GM21529 (cell line): Measurements from ENCODE around the gene CKS1B.

Source experiments
- ATAC-seq: cut with Tn5 transposase; IDR thresholded peaks from one replicate; pipeline ENCODE4 v1.9.1; 2021; ENCODE audit not compliant: unreplicated experiment

CKS1B gene

DNA sequence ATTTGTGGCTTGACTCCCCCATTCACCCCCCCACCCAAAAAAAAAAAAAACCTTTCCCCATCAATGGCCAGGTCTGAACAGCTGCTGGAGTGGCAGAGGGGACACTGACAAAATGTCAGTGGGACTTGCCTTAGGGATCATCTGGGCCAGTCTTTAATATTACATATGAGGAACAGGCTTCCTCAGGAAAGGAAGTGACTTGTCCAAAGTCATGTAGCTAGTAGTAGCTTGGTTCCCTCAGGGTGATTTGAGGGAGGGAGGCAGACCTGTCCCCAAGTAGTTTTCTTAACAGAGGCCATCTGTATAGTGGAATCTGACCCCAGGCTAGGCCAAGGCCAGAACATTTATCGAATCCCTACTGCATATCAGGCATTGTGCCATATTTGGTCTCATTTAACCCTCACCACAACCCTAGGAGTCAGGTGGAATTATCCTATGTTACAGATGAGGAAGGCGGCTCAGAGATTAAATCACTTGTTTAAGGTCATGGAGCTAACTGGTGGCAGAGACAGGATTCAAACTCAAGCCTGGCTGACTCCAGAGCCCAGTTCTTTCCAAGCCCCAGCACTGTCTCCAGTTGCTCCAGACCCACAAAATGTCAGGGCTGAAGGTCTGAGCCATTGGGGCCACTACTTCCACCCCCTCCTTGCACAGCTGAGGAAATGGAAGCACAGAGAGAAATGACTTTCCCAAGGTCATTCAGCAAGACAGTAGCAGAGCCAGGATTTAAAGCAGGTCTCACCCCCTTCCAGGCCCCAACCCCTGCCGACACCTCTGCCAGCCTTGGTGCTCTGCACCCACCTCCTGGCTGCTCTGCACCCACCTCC lies 38.5 kb downstream of the CKS1B start:
- no peak for ATAC-seq

DNA sequence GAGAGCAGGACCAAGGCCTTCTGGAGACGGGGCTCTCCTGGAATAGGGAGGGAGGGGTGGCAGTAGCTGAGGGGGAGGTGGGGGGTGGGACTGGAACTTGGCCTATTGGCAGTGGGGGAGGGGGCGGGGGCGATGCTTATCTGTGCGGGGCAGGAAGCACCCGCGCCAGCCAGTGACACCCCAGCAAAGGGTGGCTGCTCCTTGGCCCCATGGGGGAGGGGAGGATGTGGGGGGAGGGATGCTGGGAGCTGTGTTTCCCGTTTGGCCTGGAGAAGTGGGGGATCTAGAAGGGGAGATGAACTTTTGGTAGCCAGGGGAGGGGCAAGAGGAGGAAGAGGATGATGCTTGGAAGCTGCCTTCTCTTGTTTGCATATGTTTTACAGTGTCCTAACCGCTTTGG lies 39.2 kb downstream of the CKS1B start:
- no peak for ATAC-seq

DNA sequence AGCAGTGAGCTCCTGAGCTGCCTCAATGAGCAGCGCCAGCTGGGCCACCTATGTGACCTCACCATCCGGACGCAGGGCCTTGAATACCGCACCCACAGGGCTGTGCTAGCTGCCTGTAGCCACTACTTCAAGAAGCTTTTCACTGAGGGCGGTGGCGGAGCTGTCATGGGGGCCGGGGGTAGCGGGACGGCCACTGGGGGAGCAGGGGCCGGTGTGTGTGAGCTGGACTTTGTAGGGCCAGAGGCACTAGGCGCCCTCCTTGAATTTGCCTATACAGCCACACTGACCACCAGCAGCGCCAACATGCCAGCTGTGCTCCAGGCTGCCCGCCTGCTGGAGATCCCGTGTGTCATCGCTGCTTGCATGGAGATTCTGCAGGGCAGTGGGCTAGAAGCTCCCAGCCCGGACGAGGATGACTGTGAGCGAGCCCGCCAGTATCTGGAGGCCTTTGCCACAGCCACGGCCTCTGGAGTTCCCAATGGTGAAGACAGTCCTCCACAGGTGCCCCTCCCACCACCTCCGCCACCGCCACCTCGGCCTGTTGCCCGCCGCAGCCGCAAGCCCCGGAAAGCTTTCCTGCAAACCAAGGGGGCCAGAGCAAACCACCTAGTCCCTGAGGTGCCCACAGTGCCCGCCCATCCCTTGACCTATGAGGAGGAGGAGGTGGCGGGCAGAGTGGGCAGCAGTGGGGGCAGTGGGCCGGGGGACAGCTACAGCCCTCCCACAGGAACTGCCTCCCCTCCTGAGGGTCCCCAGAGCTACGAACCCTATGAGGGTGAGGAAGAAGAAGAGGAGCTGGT lies 40.4 kb downstream of the CKS1B start:
- no peak for ATAC-seq

DNA sequence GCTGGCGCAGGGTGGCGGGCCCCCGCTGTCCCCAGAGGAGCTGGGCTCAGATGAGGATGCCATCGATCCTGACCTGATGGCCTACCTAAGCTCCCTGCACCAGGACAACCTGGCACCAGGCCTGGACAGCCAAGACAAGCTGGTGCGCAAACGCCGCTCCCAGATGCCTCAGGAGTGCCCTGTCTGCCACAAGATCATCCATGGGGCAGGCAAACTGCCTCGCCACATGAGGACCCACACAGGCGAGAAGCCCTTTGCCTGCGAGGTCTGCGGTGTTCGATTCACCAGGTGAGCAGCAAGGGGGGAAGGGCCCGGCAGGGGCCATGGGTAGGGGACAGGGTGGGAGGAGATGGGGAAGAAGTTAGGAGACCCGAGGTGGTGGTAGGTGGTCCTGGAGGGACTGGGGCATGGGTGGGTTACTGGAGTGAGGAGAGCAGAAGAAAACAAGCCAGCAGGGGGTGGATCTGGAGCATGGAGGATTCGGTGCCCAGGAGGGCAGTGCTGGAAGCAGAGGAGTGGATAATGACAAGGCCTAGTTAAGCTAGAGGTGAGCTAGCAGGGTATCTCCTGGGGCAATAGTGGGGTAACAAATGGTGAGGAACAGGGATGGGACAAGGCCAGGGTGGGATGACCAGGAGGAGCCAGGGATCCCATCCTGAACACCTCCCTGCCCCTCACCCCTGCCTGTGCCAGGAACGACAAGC lies 41.2 kb downstream of the CKS1B start:
- ATAC-seq: no peak

DNA sequence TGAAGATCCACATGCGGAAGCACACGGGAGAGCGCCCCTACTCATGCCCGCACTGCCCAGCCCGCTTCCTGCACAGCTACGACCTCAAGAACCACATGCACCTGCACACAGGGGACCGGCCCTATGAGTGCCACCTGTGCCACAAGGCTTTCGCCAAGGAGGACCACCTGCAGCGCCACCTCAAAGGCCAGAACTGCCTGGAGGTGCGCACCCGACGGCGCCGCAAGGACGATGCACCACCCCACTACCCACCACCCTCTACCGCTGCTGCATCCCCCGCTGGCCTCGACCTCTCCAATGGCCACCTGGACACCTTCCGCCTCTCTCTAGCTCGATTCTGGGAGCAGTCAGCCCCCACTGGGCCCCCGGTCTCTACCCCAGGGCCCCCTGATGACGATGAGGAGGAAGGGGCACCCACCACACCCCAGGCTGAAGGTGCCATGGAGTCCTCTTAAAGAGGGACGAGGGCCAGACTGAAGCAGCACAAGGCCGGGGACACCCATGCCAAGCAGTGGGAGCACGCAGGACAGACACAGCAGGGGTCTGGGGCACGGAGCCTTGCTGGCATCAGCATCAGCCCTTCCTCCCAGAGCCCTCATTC lies 41.9 kb downstream of the CKS1B start:
- no peak for ATAC-seq

DNA sequence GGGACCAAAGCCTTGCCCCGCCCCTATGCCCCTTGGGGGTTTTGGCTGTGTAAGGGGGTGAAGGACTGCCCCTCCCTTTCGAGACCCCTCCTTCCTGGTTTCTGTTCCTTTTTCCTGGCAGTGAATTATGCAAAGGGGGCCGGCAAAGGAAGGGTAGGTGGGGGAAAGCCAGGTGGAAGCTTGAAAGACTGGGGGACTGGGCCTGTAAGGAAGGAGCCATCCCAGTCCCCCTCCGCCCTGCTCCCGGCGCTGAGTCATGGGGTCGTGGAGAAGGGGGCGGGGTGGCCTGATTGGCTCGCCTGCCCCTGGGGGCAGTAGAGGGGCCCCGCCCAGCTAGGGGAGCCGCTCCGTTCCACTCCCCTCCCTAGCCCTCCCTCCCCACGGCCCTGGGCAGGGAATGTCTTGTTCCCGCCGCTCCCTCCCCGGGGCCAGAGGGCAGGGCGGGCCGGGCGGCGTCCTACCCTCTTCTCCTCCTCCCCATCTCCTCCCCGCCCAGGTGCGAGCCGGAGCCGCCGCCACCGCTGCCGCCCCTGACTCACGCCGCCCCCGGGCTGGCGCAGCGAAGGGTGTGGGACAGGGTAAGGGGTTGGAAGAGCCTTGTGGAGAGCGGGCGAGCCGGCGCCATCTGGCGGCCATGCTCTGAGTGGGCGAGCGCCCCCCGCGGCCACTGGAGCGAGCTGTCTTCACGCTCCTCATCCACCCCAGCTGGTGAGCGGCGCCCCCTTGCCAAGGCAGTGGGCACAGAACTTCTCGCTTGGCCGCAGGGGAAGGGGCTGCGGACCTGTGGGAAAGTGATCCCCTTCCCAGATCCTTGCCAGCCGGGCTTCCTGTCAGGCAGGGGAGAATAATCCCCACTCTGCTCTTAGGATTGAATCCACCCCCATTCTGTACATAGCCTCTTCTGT lies 42.8 kb downstream of the CKS1B start:
- ATAC-seq: peak; percentile 81

DNA sequence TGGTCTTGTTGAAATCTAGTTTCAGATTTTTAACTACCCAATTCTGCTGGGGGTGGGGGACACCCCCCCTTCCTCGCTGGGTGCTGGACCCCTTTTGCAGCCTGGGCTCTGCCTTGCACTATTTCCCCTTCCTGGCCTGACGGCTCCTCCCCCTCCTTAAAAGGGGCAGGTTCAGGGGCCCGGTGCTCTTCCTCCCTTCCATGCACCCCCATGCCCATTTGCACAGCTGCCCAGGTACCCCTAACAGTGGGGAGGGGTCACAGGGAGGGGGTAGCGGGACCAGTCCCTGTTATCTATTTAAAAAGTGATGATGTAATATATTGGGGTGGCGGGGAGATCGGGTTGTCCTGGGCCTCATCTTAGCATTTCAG lies 43.5 kb downstream of the CKS1B start:
- ATAC-seq: no peak

DNA sequence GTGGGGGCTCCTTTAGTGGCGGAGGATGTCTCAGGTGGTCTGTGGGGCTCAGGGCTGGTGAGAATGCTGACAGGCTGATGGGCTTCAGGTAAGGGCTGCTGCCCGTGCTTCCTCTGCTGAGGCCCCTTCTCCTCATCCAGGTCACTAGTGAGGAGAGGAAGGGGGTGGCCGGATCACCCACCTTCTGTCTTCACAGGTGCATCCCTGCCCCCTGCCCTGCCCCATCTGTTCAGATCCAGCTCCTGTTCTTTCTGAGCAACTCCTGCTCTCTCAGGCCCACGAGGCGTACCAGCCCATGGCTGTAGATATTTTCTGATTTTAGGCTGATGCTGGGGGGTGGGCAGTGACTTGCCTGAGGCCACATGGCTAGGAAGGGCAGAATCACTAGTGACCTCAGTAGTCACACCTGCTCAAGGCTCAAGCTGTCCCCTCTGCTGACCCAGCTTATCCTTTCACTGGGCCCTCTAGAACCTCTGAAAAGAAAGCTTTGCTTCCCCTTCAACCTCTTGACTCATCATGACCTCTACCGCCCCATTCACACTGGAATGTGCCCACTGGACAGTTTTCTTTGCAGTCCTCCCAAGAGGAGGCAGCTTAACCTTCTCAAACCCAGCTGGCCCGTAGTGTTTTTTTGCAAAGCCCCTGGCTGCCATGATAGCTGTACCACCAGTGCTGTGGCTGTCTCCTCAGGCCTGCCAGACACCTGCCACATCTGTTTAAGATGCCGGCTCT lies 44.3 kb downstream of the CKS1B start:
- ATAC-seq: no peak

DNA sequence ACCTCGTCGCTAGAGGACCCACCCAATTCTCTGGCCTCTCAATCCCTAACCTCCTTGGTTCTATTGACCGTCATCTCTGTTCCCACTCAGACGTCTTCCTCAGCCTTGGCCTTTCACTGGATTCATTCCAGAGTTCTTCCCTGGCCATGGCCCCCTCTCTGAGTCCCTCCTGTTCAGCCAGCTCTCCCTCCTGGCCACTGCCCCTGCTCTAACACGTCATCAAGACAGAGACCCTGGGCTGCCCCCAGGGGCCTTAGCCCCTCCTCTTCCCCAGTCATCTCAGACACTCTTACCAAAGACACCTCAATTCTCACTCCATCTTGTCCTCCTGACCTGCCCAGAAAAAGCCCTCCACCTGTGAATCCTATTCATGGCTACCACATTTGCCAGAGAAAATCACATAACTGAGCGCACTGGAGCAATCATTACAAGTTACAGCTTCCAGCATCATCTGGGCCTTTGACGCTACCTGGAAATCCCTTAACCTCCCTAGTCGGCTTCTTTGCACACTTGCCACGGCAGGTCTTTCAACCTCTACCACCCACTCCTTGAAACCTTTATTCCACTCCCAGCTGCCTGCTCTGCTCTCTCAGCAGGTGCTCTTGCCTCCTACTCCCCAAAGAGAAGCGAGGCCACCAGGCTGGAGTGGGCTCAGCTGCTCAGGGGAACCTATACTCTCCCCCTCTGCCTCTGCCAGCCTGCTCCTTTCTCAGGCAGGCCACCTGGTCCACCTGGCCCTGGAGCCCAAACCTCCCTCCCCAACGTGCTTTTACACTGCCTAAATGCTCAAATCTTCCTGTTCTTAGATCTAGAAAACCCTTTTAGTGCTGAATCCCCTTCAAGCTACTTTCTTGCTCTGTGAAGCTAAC lies 45.1 kb downstream of the CKS1B start:
- ATAC-seq: no peak

DNA sequence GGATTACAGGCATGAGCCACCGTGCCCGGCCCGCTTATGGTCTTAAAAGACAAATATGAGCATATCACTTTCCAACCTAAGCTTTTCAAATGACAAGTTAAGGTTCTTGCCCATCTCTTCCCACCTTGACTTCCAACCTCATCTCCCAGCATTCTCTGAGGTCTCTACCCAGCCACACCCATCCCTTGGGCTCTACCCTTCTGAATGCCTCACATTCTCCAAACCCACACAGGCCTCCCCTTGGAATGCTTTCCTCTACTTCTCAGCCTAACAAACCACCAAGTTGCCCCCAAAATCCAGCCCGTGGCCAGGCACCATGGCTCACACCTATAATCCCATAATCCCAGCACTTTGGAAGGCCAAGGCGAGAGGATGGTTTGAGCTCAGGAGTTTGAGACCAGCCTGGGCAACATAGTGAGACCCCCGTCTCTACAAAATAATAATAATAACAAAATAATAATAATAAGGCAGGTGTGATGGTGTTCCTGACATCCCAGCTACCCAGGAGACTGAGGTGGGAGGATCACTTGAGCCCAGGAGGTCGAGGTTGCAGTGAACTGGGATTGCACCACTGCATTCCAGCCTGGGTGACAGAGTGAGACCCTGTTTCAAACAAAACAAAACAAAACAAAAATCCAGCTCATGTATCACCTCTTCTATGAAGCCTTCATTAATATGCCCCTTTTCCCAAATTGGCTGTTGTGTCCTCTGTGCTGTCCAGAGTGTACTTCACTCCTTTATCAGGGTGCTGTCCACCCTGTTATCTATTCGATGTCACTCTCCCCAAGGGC lies 47.9 kb downstream of the CKS1B start:
- no peak for ATAC-seq

DNA sequence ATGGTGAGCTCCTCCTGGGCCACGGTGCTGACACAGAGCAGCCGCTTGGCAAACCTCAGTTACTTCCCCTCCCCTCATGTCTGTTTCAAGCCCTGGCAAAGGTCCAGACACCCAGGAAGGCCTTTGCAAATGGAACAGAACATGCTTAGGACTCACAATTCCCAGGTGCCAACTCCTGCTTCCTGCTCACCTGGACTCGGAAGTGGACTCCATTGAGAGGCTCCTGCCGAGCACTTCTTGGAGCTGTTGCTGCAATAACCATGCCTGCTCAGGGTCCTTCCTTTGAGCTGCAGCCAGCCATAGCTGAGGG lies 48.4 kb downstream of the CKS1B start:
- ATAC-seq: no peak

DNA sequence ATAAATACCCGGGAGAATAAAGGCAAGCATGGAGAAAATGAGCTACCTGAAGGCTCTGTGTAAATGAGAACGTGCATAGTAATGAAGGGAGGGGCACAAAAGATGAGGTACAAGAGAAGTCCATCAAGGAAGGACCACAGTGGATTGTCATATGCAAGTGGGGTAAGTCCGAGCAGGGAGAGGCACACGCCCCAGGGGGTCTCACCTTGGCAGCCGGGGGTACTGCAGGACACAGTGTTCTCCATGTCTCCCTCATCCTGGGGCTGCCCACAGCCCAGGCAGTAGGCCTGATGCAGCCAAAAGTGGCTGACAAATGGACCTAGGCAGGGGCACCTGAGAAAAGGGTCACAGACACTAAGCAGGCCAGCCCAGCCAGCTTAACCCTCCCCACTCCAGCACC lies 49.1 kb downstream of the CKS1B start:
- no peak for ATAC-seq

DNA sequence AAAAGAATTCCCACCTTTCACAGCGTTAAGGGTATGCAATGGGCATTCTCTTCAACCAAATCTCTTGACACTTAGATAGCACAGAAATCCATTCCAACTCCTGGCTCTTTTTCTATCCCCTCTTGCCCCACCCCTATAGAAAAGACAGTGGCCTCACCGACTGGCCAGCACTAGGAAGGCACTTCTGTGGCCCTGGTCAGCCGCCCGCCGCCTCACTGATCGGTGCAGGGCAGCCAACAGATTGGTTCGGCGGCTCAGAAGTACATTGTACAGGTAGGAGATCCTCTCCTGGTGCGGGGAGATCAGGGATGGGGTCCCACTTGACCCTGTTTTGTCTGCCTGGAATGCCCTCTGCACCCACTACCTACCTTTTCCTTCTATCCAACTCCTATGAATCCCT lies 49.8 kb downstream of the CKS1B start:
- ATAC-seq: no peak

DNA sequence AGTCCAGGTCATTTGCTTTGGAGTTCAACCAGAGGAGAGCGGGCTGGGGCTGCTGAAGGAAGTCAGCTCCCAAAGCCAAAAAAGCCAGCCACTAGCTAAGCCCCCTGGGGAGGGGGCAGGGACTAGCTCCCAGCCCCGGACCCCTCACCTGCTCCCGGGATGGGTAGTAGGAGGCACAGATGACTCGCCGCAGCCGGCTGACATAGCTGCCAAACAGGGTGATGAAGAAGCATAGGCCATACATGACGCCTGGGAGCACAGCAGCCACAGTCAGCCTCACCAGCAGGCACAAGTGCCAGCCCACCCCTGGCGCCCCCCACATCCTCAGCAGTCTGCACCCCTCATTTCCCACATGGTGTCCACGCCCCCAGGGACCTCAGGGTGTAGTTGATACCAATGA lies 51.7 kb downstream of the CKS1B start:
- ATAC-seq: no peak

DNA sequence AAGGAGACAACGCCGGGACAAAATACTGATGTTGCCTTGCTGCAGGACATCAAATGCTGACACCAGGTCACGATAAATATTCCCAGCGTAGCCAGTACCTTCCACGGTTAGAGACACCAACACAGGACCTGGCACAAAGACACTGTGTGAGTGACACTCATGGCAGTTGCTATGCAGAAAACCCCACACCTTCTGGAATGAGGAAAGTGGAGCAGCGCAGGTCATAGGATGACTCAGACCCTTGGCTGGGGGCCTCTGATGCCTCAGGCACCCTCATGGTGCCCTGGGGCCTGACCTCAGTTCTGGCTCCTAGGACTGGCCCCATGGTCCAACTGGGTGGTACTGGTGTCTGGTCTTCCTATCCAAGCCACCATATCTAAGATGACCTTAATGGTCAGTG lies 52.1 kb downstream of the CKS1B start:
- no peak for ATAC-seq
